Measurements from ENCODE around the gene ELOVL7. TPM values are rescaled to one million over a fixed set of nuclear protein-coding genes. Genes with fewer than 3 reads are reported as not detected.
"Not testable (repeated sequence)": the region's sequence is repeated elsewhere in the genome, so short reads cannot be mapped to it uniquely, and the experiment has no call there.

ELOVL7 gene
- total and polyA plus RNA-seq, 2 donors (not counting 1 experiment from before 2014, with no cell fraction given) = 0.21 to 0.54 TPM

DNA sequence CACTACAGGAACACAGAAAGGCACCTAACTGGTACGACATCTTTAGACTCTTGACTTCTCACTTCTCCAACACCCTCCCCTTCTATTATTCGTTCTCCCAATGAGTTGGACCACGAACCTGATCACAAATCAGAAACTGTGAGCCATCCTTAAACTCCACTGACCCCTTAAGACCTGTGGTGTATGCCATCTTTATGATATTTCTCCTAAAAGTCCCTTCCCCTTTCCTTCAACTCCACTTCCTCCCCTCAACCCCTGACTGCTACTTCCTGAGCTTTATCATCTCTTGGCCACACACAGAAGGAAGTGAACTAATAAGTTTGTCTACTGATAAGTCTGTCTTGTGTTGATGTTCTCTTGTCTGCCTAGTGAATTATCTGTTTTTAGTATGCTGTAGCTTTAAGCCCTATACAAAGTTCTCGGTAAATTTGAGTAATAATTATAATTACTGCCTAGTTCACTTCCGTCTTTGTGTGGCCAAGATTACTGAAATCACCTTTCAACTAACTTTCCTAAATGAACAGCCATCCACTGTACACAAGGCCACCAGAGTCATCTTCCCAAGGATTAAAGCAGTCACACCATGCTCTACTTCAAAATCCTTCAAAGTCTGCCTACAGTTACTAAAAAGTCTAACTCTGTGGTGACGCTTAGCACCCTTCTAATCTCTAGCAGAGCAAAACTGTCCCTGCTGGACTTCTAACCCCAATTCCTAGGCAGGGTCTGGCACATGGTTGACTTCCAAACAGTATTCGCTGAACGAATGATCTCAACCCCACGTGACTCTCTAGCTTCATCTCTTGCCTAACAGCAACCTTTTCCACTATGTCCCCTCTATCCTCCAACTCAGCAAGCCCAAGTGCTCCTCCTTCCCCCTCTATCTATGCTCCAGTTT lies 23.2 kb downstream of the ELOVL7 start:
- Histone ChIP-seq H3K9me3 (ENCODE audit: control extremely low read depth in 1 of 3, control insufficient read depth in 2 of 3, insufficient read depth in 1 of 3, low read length in 2 of 3) (no peaks in the 10 kb centered on the region), H3K27ac (ENCODE audit: low read length in 2 of 2) (no peak overlapping the region), H2AFZ (ENCODE audit: insufficient read depth, low read depth, low read length, poor library complexity, severe bottlenecking) (no peak overlapping the region), H3K9ac (ENCODE audit: low read length) (no peak overlapping the region), H3K27me3 (replicated peaks in 1 of 4; ENCODE audit: control extremely low read depth in 1 of 4, control insufficient read depth in 3 of 4, insufficient read depth in 4 of 4, low read length in 3 of 4) (no peaks in the 10 kb centered on the region), H3K4me3 (ENCODE audit: control extremely low read depth in 1 of 5, extremely low read depth in 1 of 5, insufficient read depth in 1 of 5, low read depth in 2 of 5, low read length in 4 of 5) (no peak overlapping the region), H3K36me3 (replicated peaks in 1 of 2; ENCODE audit: control extremely low read depth in 1 of 2, control insufficient read depth in 1 of 2, extremely low read depth in 1 of 2, insufficient read depth in 2 of 2, low read length in 1 of 2) (no peaks in the 10 kb centered on the region), H3K79me2 (ENCODE audit: control insufficient read depth, insufficient read depth, low read length) (no peaks in the 10 kb centered on the region), H3K4me1 (ENCODE audit: control insufficient read depth in 2 of 2, insufficient read depth in 2 of 2, low read length in 2 of 2) (no peaks in the 10 kb centered on the region), H4K20me1 (ENCODE audit: control insufficient read depth, insufficient read depth, low read length, poor library complexity, severe bottlenecking) (no peaks in the 10 kb centered on the region), H3K4me2 (replicated peaks; ENCODE audit: low read depth, low read length, poor library complexity, severe bottlenecking) (no peak overlapping the region)
- no peak overlapping the region for H3K27ac Mint-ChIP-seq
- no peak overlapping the region for H3K4me3 Mint-ChIP-seq
- 76% methylated on average over 7 of the region's 9 CpGs for WGBS (ENCODE audit: insufficient coverage)
- no peaks in the 10 kb centered on the region for H3K27me3 Mint-ChIP-seq
- no peak for DNase-seq
- no peak for ATAC-seq (ENCODE audit: low read depth)
- intact Hi-C loops (cut with micrococcal nuclease) = no loop called here
- TF ChIP-seq, protein P1, sequence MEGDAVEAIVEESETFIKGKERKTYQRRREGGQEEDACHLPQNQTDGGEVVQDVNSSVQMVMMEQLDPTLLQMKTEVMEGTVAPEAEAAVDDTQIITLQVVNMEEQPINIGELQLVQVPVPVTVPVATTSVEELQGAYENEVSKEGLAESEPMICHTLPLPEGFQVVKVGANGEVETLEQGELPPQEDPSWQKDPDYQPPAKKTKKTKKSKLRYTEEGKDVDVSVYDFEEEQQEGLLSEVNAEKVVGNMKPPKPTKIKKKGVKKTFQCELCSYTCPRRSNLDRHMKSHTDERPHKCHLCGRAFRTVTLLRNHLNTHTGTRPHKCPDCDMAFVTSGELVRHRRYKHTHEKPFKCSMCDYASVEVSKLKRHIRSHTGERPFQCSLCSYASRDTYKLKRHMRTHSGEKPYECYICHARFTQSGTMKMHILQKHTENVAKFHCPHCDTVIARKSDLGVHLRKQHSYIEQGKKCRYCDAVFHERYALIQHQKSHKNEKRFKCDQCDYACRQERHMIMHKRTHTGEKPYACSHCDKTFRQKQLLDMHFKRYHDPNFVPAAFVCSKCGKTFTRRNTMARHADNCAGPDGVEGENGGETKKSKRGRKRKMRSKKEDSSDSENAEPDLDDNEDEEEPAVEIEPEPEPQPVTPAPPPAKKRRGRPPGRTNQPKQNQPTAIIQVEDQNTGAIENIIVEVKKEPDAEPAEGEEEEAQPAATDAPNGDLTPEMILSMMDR (IDR thresholded peaks at IDR 0.05) = no peak
- H3K4me1 Mint-ChIP-seq = no peaks in the 10 kb centered on the region
- ChIA-PET CTCF (no interaction called here), POLR2A (no interaction called here)
- H3K9me3 Mint-ChIP-seq (ENCODE audit: insufficient read depth) = no peaks in the 10 kb centered on the region

DNA sequence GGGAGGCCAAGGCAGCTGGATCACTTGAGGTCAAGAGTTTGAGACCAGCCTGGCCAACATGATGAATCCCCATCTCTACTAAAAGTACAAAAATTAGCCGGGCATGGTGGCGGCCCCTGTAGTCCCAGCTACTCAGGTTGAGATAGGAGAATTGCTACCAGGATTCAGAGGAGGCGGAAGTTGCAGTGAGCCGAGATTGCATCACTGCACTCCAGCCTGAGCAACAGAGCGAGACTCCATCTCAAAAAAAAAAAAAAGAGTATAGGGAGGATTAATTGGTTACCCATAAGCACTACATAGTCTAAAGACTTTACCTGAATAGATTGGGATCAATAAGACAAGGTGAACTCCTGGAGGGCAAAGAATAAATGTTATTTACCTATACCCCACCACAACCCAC lies 27.9 kb downstream of the ELOVL7 start:
- H3K4me2 ChIP-seq (replicated peaks; ENCODE audit: low read depth, low read length, poor library complexity, severe bottlenecking); H3K4me3 ChIP-seq (ENCODE audit: control extremely low read depth in 1 of 5, extremely low read depth in 1 of 5, insufficient read depth in 1 of 5, low read depth in 2 of 5, low read length in 4 of 5); H3K9me3 ChIP-seq (ENCODE audit: control extremely low read depth in 1 of 3, control insufficient read depth in 2 of 3, insufficient read depth in 1 of 3, low read length in 2 of 3); H3K9ac ChIP-seq (ENCODE audit: low read length); DNase-seq; intact Hi-C loops (cut with micrococcal nuclease); H3K4me3 Mint-ChIP-seq; ATAC-seq (ENCODE audit: low read depth); POLR2A ChIA-PET; H3K27me3 Mint-ChIP-seq; H3K27ac Mint-ChIP-seq; H3K27me3 ChIP-seq (replicated peaks in 1 of 4; ENCODE audit: control extremely low read depth in 1 of 4, control insufficient read depth in 3 of 4, insufficient read depth in 4 of 4, low read length in 3 of 4); H3K9me3 Mint-ChIP-seq (ENCODE audit: insufficient read depth); H3K36me3 ChIP-seq (replicated peaks in 1 of 2; ENCODE audit: control extremely low read depth in 1 of 2, control insufficient read depth in 1 of 2, extremely low read depth in 1 of 2, insufficient read depth in 2 of 2, low read length in 1 of 2); H2AFZ ChIP-seq (ENCODE audit: insufficient read depth, low read depth, low read length, poor library complexity, severe bottlenecking); H3K27ac ChIP-seq (ENCODE audit: low read length in 2 of 2); CTCF ChIA-PET; H3K4me1 Mint-ChIP-seq; H3K79me2 ChIP-seq (ENCODE audit: control insufficient read depth, insufficient read depth, low read length); H4K20me1 ChIP-seq (ENCODE audit: control insufficient read depth, insufficient read depth, low read length, poor library complexity, severe bottlenecking); H3K4me1 ChIP-seq (ENCODE audit: control insufficient read depth in 2 of 2, insufficient read depth in 2 of 2, low read length in 2 of 2): not testable (repeated sequence)
- WGBS (ENCODE audit: insufficient coverage) = no CpG with 5 or more reads among the region's 5 CpGs
